Nucleus accumbens (tissue), 56 donors: ENCODE results near the gene ZNF506.
A peak's percentile ranks its signal among the peaks of the same experiment; 100 is the strongest.
"Not testable (repeated sequence)": the region's sequence is repeated elsewhere in the genome, so short reads cannot be mapped to it uniquely, and the experiment has no call there.

ENCODE experiments used
- DNase-seq, 56 donors: peaks; one replicate each; lab custom pipeline; 2025; lab: John Stamatoyannopoulos, UW

Gene ZNF506

GRCh38 chr19:19821366-19821951 lies at the start of gene ZNF506:
Gene ZNF506 (minus strand): TSS chr19:19821750. CDS start chr19:19821603, 147 bp downstream.
- peak; percentile 64 to 99 (median 94) for DNase-seq

GRCh38 chr19:19870086-19870485 lies 48.5 kb upstream of the ZNF506 start:
- DNase-seq, result not testable (repeated sequence)

GRCh38 chr19:19866611-19867248 lies 45.2 kb upstream of the ZNF506 start:
- DNase-seq, result peak in 13 of 56 donors; percentile 2 to 32 (median 14)

- peak; percentile 80 to 99 (median 94) for DNase-seq
Measured at GRCh38 chr19:19865750-19866610, 44.4 kb upstream of the ZNF506 start, which contains the start of gene ZNF253. Gene ZNF253 (plus strand): TSS chr19:19865882. CDS start chr19:19865997, 115 bp downstream.

GRCh38 chr19:19860756-19861390 lies 39.3 kb upstream of the ZNF506 start:
- peak in 28 of 56 donors; percentile 1 to 70 (median 17) for DNase-seq

- no peak for DNase-seq
Measured at GRCh38 chr19:19858751-19859150, 37.2 kb upstream of the ZNF506 start.

GRCh38 chr19:19851740-19852139 lies 30.2 kb upstream of the ZNF506 start:
- DNase-seq, result not testable (repeated sequence)

GRCh38 chr19:19849056-19849455 lies 27.5 kb upstream of the ZNF506 start:
- DNase-seq, result no peak

GRCh38 chr19:19847781-19848180 lies 26.2 kb upstream of the ZNF506 start:
- DNase-seq, result no peak

- no peak for DNase-seq
Measured at GRCh38 chr19:19835560-19836038, 14.0 kb upstream of the ZNF506 start.

- no peak for DNase-seq
Measured at GRCh38 chr19:19826875-19827274, 5.3 kb upstream of the ZNF506 start.

GRCh38 chr19:19823916-19824315 lies 2.4 kb upstream of the ZNF506 start:
- DNase-seq, result no peak

- peak in 5 of 56 donors; percentile 16 to 38 (median 38) for DNase-seq
Measured at GRCh38 chr19:19821976-19822375, 426 bp upstream of the ZNF506 start.

GRCh38 chr19:19820774-19821320 lies 703 bp downstream of the ZNF506 start:
- no peak for DNase-seq

- peak in 1 of 56 donors; percentile 2 for DNase-seq
Measured at GRCh38 chr19:19817357-19817756, 4.2 kb downstream of the ZNF506 start.

- no peak for DNase-seq
Measured at GRCh38 chr19:19816679-19817078, 4.9 kb downstream of the ZNF506 start.

- DNase-seq, result not testable (repeated sequence)
Measured at GRCh38 chr19:19811999-19812398, 9.6 kb downstream of the ZNF506 start.

GRCh38 chr19:19805480-19805879 lies 16.1 kb downstream of the ZNF506 start:
- DNase-seq, result no peak

- DNase-seq, result no peak
Measured at GRCh38 chr19:19788015-19788414, 33.5 kb downstream of the ZNF506 start.

GRCh38 chr19:19785476-19785875 lies 36.1 kb downstream of the ZNF506 start:
- not testable (repeated sequence) for DNase-seq
